GM12892 (cell line): ENCODE data around the gene ANKDD1B.

Source experiments
- POLR2A ChIP-seq: IDR thresholded peaks from 2 replicates; pipeline ENCODE4 v1.6.1; 2011; ENCODE audit warnings: low read depth, low read length, control low read depth
- POLR2AphosphoS5 ChIP-seq: IDR thresholded peaks from 2 replicates; pipeline ENCODE4 v1.6.1; 2011; ENCODE audit warnings: low read depth, low read length, control low read depth
- TAF1 ChIP-seq: IDR thresholded peaks from 2 replicates; pipeline ENCODE4 v1.6.1; 2011; ENCODE audit warnings: low read depth, mild to moderate bottlenecking, control low read depth, low read length, borderline replicate concordance

DNA sequence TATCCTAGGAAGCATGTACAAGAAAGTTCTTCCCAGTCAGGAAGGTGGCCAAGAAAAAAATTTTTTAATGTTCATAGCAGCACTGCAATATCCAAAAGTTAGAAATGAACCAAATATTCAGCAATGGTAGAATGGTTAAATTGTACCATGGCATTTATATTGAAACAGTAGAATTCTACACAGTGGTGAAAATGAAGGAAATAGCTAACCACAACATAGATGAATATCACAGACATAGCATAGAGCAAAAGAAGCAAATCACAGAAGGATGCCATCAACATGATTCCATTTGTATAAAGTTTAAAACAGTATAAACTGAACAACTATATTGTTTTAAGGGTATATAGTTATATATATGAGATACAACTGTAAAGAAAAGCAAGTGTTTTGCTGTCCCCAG is 10.7 kb upstream of the ANKDD1B start:
- no peak for TF ChIP-seq POLR2A
- no peak for TF ChIP-seq POLR2AphosphoS5
- TF ChIP-seq TAF1 = no peak
